HG03066 (cell line): ENCODE results near the gene CREB3L1.

Experiments used
- ATAC-seq: cut with Tn5 transposase; IDR thresholded peaks from one replicate; pipeline ENCODE4 v1.9.1; 2021; ENCODE audit warnings: low read depth; ENCODE audit not compliant: unreplicated experiment

CREB3L1 gene

GRCh38 chr11:46321757-46322156, 44.3 kb downstream of the CREB3L1 start:
- no peak for ATAC-seq

- no peak for ATAC-seq
Measured at GRCh38 chr11:46322759-46323158, 45.3 kb downstream of the CREB3L1 start.

- ATAC-seq: no peak
Measured at GRCh38 chr11:46326813-46327416, 49.5 kb downstream of the CREB3L1 start.

- no peak for ATAC-seq
Measured at GRCh38 chr11:46327829-46328228, 50.4 kb downstream of the CREB3L1 start.

GRCh38 chr11:46330154-46330553, 52.7 kb downstream of the CREB3L1 start:
- ATAC-seq: no peak

- ATAC-seq: no peak
Measured at GRCh38 chr11:46330563-46331281, 53.3 kb downstream of the CREB3L1 start.

- no peak for ATAC-seq
Measured at GRCh38 chr11:46331282-46331984, 54.0 kb downstream of the CREB3L1 start.

- no peak for ATAC-seq
Measured at GRCh38 chr11:46332093-46332567, 54.7 kb downstream of the CREB3L1 start.

GRCh38 chr11:46332568-46333393, 55.3 kb downstream of the CREB3L1 start:
- ATAC-seq: no peak

GRCh38 chr11:46333394-46333947, 56.0 kb downstream of the CREB3L1 start:
- no peak for ATAC-seq

GRCh38 chr11:46334211-46334610, 56.7 kb downstream of the CREB3L1 start:
- ATAC-seq: no peak

GRCh38 chr11:46335271-46335670, 57.8 kb downstream of the CREB3L1 start:
- no peak for ATAC-seq

GRCh38 chr11:46335890-46336562, 58.6 kb downstream of the CREB3L1 start:
- no peak for ATAC-seq

GRCh38 chr11:46336563-46337180, 59.2 kb downstream of the CREB3L1 start:
- no peak for ATAC-seq

- no peak for ATAC-seq
Measured at GRCh38 chr11:46337626-46338345, 60.3 kb downstream of the CREB3L1 start.

GRCh38 chr11:46338636-46338987, 61.1 kb downstream of the CREB3L1 start:
- no peak for ATAC-seq

GRCh38 chr11:46338988-46339666, 61.7 kb downstream of the CREB3L1 start:
- ATAC-seq: no peak

- ATAC-seq: no peak
Measured at GRCh38 chr11:46339816-46340215, 62.4 kb downstream of the CREB3L1 start.
